ENCODE measurements around the gene RPS6KB2. TPM values are rescaled to one million over a fixed set of nuclear protein-coding genes. Genes with fewer than 3 reads are reported as not detected.

The RPS6KB2 gene
- polyA plus RNA-seq, 1 donor from 2014 or later, result 92.8 TPM

- H3K79me2 ChIP-seq (replicated peaks; ENCODE audit: insufficient read depth, low read length), result no peaks in the 10 kb centered on the region
- H3K4me3 ChIP-seq (ENCODE audit: low read length), result no peak overlapping the region
- H3K36me3 ChIP-seq (ENCODE audit: insufficient read depth, low read length), result no peaks in the 10 kb centered on the region
- no peaks in the 10 kb centered on the region for H4K20me1 ChIP-seq (ENCODE audit: insufficient read depth)
- H3F3A ChIP-seq (ENCODE audit: insufficient read depth, low read length, poor library complexity, severe bottlenecking), result no peaks in the 10 kb centered on the region
- no peak overlapping the region for H3K9ac ChIP-seq (ENCODE audit: low read length)
- H2AFZ ChIP-seq (ENCODE audit: low read depth, low read length), result no peak overlapping the region
- TF ChIP-seq SMC3 (conservative IDR thresholded peaks at IDR 0.05; ENCODE audit: poor library complexity) (no peak), EP300 (conservative IDR thresholded peaks at IDR 0.05; ENCODE audit: poor library complexity, severe bottlenecking) (no peak)
- H3K27me3 ChIP-seq (ENCODE audit: insufficient read depth, low read depth, low read length), result no peaks in the 10 kb centered on the region
- no peak overlapping the region for H3K4me2 ChIP-seq (ENCODE audit: low read length)
- H3K9me3 ChIP-seq (ENCODE audit: low read length), result no peaks in the 10 kb centered on the region
- H3K9me2 ChIP-seq (ENCODE audit: insufficient read depth, low read length), result no peaks in the 10 kb centered on the region
- no peak overlapping the region for H3K27ac ChIP-seq (ENCODE audit: low read length)
Measured at GRCh38 chr11:67466367-67466766, 38.1 kb downstream of the RPS6KB2 start.

GRCh38 chr11:67466962-67467771 lies 38.9 kb downstream of the RPS6KB2 start:
- no peak overlapping the region for H3K9ac ChIP-seq (ENCODE audit: low read length)
- no peaks in the 10 kb centered on the region for H3K36me3 ChIP-seq (ENCODE audit: insufficient read depth, low read length)
- H3K9me3 ChIP-seq (ENCODE audit: low read length), result no peaks in the 10 kb centered on the region
- H3F3A ChIP-seq (ENCODE audit: insufficient read depth, low read length, poor library complexity, severe bottlenecking), result no peaks in the 10 kb centered on the region
- no peaks in the 10 kb centered on the region for H3K9me2 ChIP-seq (ENCODE audit: insufficient read depth, low read length)
- H3K79me2 ChIP-seq (replicated peaks; ENCODE audit: insufficient read depth, low read length), result no peaks in the 10 kb centered on the region
- H3K4me3 ChIP-seq (ENCODE audit: low read length), result no peak overlapping the region
- no peak for TF ChIP-seq SMC3 (conservative IDR thresholded peaks at IDR 0.05; ENCODE audit: poor library complexity)
- TF ChIP-seq, protein P1, sequence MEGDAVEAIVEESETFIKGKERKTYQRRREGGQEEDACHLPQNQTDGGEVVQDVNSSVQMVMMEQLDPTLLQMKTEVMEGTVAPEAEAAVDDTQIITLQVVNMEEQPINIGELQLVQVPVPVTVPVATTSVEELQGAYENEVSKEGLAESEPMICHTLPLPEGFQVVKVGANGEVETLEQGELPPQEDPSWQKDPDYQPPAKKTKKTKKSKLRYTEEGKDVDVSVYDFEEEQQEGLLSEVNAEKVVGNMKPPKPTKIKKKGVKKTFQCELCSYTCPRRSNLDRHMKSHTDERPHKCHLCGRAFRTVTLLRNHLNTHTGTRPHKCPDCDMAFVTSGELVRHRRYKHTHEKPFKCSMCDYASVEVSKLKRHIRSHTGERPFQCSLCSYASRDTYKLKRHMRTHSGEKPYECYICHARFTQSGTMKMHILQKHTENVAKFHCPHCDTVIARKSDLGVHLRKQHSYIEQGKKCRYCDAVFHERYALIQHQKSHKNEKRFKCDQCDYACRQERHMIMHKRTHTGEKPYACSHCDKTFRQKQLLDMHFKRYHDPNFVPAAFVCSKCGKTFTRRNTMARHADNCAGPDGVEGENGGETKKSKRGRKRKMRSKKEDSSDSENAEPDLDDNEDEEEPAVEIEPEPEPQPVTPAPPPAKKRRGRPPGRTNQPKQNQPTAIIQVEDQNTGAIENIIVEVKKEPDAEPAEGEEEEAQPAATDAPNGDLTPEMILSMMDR (IDR thresholded peaks at IDR 0.05; ENCODE audit: poor library complexity, severe bottlenecking), result no peak
- TF ChIP-seq EP300 (conservative IDR thresholded peaks at IDR 0.05; ENCODE audit: poor library complexity, severe bottlenecking), result no peak
- TF ChIP-seq, protein P2, sequence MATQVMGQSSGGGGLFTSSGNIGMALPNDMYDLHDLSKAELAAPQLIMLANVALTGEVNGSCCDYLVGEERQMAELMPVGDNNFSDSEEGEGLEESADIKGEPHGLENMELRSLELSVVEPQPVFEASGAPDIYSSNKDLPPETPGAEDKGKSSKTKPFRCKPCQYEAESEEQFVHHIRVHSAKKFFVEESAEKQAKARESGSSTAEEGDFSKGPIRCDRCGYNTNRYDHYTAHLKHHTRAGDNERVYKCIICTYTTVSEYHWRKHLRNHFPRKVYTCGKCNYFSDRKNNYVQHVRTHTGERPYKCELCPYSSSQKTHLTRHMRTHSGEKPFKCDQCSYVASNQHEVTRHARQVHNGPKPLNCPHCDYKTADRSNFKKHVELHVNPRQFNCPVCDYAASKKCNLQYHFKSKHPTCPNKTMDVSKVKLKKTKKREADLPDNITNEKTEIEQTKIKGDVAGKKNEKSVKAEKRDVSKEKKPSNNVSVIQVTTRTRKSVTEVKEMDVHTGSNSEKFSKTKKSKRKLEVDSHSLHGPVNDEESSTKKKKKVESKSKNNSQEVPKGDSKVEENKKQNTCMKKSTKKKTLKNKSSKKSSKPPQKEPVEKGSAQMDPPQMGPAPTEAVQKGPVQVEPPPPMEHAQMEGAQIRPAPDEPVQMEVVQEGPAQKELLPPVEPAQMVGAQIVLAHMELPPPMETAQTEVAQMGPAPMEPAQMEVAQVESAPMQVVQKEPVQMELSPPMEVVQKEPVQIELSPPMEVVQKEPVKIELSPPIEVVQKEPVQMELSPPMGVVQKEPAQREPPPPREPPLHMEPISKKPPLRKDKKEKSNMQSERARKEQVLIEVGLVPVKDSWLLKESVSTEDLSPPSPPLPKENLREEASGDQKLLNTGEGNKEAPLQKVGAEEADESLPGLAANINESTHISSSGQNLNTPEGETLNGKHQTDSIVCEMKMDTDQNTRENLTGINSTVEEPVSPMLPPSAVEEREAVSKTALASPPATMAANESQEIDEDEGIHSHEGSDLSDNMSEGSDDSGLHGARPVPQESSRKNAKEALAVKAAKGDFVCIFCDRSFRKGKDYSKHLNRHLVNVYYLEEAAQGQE (IDR thresholded peaks at IDR 0.05; ENCODE audit: borderline replicate concordance), result no peak
- TF ChIP-seq MXI1 (conservative IDR thresholded peaks at IDR 0.05; ENCODE audit: poor library complexity, severe bottlenecking), result no peak
- TF ChIP-seq RAD21 (conservative IDR thresholded peaks at IDR 0.05), result no peak
- TF ChIP-seq EZH2 (IDR thresholded peaks at IDR 0.05; ENCODE audit: borderline replicate concordance, insufficient read depth, low read length, poor library complexity, severe bottlenecking), result no peak
- no peak for TF ChIP-seq TAF1 (IDR thresholded peaks at IDR 0.05; ENCODE audit: low read depth)
- no peak for TF ChIP-seq POLR2AphosphoS5 (IDR thresholded peaks at IDR 0.05)
- no peaks in the 10 kb centered on the region for H3K27me3 ChIP-seq (ENCODE audit: insufficient read depth, low read depth, low read length)
- no peak overlapping the region for H2AFZ ChIP-seq (ENCODE audit: low read depth, low read length)
- no peak overlapping the region for H3K27ac ChIP-seq (ENCODE audit: low read length)
- no peaks in the 10 kb centered on the region for H4K20me1 ChIP-seq (ENCODE audit: insufficient read depth)
- no peak overlapping the region for H3K4me2 ChIP-seq (ENCODE audit: low read length)
